GM10248 (cell line): ENCODE measurements around the gene MACROD1.
"Not testable (repeated sequence)": the region's sequence is repeated elsewhere in the genome, so short reads cannot be mapped to it uniquely, and the experiment has no call there.

ENCODE experiments used
- CTCF ChIA-PET: fragments of 300-600 bp; sonication (Branson Sonifier 250); formaldehyde crosslinking; extraction: SDS; loops from one replicate; lab custom pipeline; 2021; ENCODE audit warnings: antibody characterized with exemption; lab: Yijun Ruan, JAX
- POLR2A ChIA-PET: fragments of 350-650 bp; sonication (Branson Sonifier 250); formaldehyde crosslinking; extraction: SDS; loops from one replicate; lab custom pipeline; 2020; ENCODE audit warnings: antibody characterized with exemption; lab: Yijun Ruan, JAX
- DNase-seq: peaks from one replicate; pipeline ENCODE4 v3.0.0; 2012; ENCODE audit errors: extremely low spot score
- CTCF ChIP-seq: IDR thresholded peaks from 2 replicates; pipeline ENCODE4 v1.5.1; 2012; ENCODE audit warnings: mild to moderate bottlenecking, low read depth; ENCODE audit errors: extremely low read depth, missing control alignments, control extremely low read depth

The MACROD1 gene

GRCh38 chr11:64051297-64051696 lies 114.6 kb downstream of the MACROD1 start:
- POLR2A ChIA-PET = no interaction called here
- DNase-seq = no peak
- no peak for TF ChIP-seq CTCF
- CTCF ChIA-PET = no interaction called here

GRCh38 chr11:64049509-64049908 lies 116.4 kb downstream of the MACROD1 start:
- TF ChIP-seq CTCF = no peak
- ChIA-PET CTCF (no interaction called here), POLR2A (no interaction called here)
- DNase-seq = no peak

GRCh38 chr11:64048042-64048854 lies 117.7 kb downstream of the MACROD1 start:
- DNase-seq = no peak
- no peak for TF ChIP-seq CTCF
- POLR2A ChIA-PET = interaction anchor here (0.5 kb wide), 1 partner anchor 1158 kb away, joined by 9 read pairs; no protein-coding TSS in a partner anchor
- CTCF ChIA-PET = no interaction called here

GRCh38 chr11:64047373-64047772 lies 118.5 kb downstream of the MACROD1 start:
- CTCF ChIA-PET, POLR2A ChIA-PET, DNase-seq: not testable (repeated sequence)

GRCh38 chr11:64045700-64046099 lies 120.2 kb downstream of the MACROD1 start:
- ChIA-PET CTCF (interaction anchor here (0.7 kb wide), 1 partner anchor 13 kb away, joined by 3 read pairs; no protein-coding TSS in a partner anchor), POLR2A (no interaction called here)
- TF ChIP-seq CTCF = no peak
- no peak for DNase-seq

GRCh38 chr11:64044730-64045393 lies 121.1 kb downstream of the MACROD1 start:
- TF ChIP-seq CTCF = no peak
- CTCF ChIA-PET = interaction anchor here (0.7 to 1.0 kb wide), 2 partner anchors 13 to 44 kb away, joined by 3 read pairs; no protein-coding TSS in a partner anchor
- POLR2A ChIA-PET = interaction anchor here (0.6 kb wide), 1 partner anchor 346 kb away, joined by 3 read pairs; no protein-coding TSS in a partner anchor
- no peak for DNase-seq

- POLR2A ChIA-PET = no interaction called here
- CTCF ChIA-PET = no interaction called here
- TF ChIP-seq CTCF = no peak
- DNase-seq = no peak
Measured at GRCh38 chr11:64043545-64043944, 122.4 kb downstream of the MACROD1 start.
